Globus pallidus (tissue), 1 donor: ENCODE results near the gene PARK7.
"Not testable (repeated sequence)": the region's sequence is repeated elsewhere in the genome, so short reads cannot be mapped to it uniquely, and the experiment has no call there.

ENCODE experiments used
- DNase-seq: peaks from one replicate; pipeline ENCODE4 v3.0.0-alpha.2; 2015; ENCODE audit warnings: low spot score

Gene PARK7

GRCh38 chr1:7943251-7943650 is 18.3 kb upstream of the PARK7 start:
- DNase-seq = no peak

DNA sequence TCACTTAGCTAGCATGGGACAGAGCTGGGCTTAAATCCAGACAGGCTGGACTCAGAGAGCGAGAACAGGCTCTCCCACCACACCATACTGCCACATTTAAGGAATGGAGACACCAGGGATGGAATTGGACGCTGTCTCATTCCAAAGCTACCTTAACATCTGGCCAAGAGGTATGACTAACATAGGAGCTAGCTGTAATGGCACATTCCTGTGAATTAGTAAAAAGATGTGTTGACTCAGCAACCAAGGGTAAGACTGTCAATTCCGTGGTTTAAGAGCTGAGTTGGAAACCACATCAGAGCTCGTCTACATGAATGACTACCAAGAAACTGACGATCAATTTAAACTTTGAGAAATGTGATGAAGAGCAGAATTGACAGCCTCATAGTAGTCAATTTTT is 12.6 kb upstream of the PARK7 start:
- DNase-seq = no peak

- not testable (repeated sequence) for DNase-seq
These were observed 8.7 kb upstream of the PARK7 start for GRCh38 chr1:7952791-7953190.

DNA sequence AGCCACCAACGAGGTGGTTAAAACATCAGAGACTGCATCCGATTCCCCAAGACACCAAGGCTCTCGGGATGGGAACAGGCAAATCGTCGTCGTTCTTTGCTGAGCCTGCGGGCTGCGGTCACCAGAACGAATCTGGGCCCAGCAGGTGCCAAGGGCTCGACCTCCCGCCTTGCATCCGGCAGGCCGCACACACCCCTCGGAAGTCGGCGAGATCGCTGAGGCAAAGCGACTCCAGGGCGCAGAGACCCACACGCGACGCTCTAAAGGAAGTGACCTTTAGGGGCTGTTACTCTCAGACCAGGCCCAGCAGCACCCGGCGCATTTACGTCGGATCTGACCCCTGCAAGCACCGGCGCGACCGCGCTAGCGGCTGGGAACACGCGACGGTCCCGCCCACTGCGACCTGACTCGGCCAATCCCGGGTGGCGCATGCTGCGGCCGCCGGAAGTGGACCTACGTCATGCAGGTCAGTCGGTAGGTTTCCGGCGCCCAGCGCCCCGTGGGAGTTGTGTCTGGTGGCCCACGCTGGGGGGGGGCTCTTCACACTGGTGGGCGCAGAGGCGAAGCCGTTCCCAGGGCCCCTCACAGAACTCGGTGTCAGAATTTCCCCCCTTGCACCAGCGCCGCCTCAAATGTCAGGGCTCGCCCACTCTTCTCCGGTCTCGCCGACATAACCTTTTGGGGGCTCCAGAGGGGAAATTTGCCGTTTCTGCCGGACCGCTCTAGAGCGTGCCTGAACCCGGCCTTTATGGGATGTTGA is 7.5 kb upstream of the PARK7 start:
- DNase-seq = peak; percentile 96

GRCh38 chr1:7954683-7955082 is 6.8 kb upstream of the PARK7 start:
- no peak for DNase-seq

DNA sequence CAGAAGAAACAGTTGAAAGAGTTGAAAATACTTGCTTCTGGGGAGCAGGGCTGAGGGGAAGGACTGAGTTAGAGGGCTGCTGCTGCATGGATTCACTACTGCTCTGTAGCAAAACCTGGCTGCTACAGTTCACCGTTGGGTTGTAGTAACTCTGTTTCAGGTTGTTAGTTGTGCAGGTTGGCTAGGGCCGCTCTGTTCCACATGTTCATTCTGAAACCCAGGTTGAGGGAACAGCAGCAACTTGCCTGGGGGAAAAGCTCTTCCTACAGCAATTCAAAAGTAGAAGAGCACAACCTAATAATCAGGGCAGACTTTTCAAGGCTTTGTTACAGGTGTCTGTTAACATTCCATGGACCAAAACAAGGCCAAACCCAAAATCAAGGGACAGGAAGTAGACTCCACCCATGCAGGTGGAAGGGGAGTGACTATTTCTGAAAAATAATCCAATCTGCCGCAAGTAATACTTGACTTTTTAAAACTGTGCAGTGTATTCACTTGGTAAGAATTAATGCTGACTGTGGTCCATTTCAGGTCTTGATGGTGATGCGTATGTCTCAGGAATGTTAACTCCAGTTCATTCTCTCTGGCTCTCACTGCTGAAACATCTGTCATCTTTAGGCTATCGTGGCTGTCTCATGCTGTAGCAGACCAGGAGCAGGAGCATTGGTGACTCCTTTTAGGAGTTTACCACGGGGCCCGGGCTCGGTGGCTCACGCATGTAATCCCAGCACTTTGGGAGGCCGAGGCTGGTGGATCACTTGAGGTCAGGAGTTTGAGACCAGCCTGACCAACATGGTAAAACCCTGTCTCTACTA is 5.1 kb upstream of the PARK7 start:
- DNase-seq = no peak

GRCh38 chr1:7960165-7960564 is 1.3 kb upstream of the PARK7 start:
- no peak for DNase-seq

DNA sequence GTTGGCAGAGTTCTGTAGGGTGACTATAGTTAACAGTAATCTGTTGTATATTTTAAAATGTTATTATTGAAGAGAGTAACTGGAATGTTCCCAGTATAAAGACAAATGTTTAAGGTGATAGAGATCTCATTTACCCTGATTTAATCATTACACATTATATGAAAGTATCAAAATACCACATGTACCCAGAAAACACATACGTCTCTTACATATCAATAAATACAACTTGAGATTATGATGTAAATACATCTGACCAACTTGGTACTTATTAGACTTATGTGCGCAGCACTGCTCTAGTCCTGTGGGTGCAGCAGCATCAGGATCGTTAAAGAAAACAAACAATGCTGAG is 670 bp upstream of the PARK7 start:
- no peak for DNase-seq

DNA sequence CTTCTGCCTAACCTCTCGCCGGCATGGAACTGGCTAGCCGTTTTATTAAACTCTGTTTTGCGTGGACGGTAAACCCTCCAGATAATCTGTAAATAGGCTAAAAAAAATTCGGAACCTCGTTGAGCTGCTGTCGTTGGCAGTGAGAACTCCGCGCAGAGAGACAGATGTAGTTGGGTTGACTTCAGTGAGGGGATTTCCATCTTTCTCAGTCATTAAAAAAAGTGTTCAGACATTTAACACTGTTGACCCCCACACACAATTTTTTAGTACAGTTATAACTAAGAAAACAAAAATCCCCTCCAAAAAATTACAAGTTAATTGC is 464 bp downstream of the PARK7 start:
- no peak for DNase-seq

- no peak for DNase-seq
These were observed 1.3 kb downstream of the PARK7 start for GRCh38 chr1:7962636-7963377.

GRCh38 chr1:7963378-7963730 is 1.8 kb downstream of the PARK7 start:
- not testable (repeated sequence) for DNase-seq

DNA sequence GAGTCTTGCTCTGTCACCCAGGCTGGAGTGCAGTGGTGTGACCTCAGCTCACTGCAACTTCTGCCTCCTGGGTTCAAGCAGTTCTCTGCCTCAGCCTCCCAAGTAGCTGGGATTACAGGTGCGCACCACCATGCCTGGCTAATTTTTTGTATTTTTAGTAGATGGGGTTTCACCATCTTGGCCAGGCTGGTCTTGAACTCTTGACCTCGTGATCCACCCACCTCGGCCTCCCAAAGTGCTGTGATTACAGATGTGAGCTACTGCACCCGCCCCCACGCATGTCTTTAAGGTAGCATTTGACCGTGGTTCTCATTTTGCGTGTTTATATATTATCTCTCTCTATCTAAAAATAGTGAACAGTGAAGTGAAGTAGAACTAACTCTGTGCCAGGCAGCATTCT is 2.3 kb downstream of the PARK7 start:
- DNase-seq = not testable (repeated sequence)

GRCh38 chr1:7964476-7964875 is 3.0 kb downstream of the PARK7 start:
- DNase-seq = no peak

- no peak for DNase-seq
These were observed 5.7 kb downstream of the PARK7 start for GRCh38 chr1:7967196-7967595.

DNA sequence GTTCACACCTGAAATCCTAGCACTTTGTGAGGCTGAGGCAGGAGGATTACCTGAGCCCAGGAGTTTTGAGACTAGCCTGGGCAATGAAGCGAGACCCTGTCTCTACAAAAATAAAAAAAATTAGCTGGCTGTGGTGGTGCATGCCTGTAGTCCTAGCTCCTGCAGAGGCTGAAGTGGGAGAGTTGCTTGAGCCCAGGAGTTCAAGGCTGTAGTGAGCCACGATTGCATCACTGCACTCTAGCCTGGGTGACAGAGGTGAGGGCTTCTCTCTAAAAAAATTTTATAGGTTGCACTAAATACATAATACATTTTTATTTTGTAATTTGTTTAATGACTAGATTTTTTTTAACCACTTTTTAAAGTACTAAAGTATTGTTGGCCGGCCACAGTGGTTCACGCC is 6.1 kb downstream of the PARK7 start:
- DNase-seq = no peak

DNA sequence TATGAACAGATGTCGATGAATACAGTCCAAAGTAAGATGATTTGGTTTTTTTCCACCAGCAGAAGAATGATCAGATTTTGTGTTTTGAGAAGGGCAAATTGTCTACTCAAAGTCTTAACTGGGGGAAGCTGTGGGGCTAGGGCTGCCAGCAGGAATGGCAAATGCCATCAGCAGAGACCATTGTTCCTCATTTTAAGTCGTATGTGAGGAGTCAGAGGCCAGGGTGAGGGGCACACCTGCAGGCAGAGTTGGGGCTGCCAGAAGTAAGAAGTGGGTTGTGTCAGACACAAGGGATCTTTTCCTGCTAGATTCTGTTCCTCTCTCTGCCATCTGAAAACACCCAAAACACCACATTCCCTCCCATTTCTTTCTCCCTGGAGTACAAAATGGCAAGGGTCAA is 8.7 kb downstream of the PARK7 start:
- no peak for DNase-seq

- no peak for DNase-seq
These were observed 9.5 kb downstream of the PARK7 start for GRCh38 chr1:7971024-7971423.

DNA sequence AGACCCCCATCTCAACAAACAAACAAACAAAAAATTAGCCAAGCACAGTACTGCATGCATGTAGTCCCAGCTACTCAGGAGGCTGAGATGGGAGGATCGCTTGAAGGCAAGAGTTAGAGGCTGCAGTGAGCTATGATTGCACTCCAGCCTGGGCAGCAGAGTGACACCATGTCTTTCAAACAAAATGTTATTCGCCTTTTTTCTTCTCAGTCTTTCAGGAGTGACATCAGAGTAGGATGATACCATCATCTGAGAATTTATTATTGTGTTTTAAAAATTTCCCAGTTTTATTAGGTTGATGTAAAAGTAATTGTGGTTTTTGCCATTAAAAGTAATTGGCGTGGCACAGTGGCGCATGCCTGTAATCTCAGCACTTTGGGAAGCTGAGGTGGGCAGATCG is 10.8 kb downstream of the PARK7 start:
- DNase-seq = no peak

DNA sequence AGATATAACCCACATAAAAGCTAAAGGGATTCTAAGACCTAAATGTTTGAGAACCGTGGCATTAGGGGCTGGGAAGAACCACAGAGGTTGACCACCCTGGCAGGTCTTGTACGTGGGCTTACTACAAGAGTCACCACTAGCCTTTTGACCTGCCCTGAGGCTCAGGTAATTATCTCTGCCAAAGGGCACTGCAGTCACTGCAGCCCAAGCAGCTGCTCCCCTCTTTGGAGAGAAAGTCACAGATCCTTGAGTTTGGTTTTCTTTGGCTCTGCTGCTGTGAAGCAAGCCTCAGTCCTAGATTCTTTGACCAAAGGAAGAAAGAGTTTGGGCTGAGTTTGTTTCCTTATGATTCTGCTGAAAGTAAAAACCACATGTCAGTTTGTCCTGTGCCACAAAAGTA is 11.6 kb downstream of the PARK7 start:
- no peak for DNase-seq

- DNase-seq = peak; percentile 60
These were observed 13.8 kb downstream of the PARK7 start for GRCh38 chr1:7975212-7975865.

DNA sequence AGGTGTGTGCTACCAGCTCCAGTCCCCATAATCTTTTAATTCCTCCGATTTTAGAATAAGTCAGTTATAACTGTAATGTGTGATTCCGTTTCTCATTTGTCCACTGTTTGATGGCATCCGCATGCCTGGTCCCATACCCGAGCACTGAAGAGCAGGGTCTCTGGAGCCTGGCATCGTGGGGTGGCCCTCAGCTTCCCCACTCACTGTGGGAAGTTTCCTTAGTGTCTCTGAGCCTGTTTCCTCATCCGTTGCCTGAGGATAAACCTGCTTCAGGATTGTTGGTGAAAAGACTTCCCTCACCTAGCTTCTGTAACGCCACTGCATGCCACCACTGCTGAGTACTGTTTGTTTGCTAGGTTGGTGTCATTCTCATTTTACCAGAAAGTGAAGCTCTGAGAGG is 19.5 kb downstream of the PARK7 start:
- no peak for DNase-seq

- DNase-seq = no peak
These were observed 21.7 kb downstream of the PARK7 start for GRCh38 chr1:7983086-7983778.
